Hepatocyte (in vitro differentiated cells): ENCODE results near the gene KIF3B.

Experiments used
- CTCF ChIP-seq: fragments of 200-600 bp; sonication (generic); IDR thresholded peaks from 2 replicates; pipeline ENCODE4 v1.5.1; 2016; ENCODE audit warnings: antibody characterized with exemption, mild to moderate bottlenecking; ENCODE audit not compliant: poor library complexity
- EZH2 ChIP-seq: fragments of 200-600 bp; sonication (generic); IDR thresholded peaks from 2 replicates; pipeline ENCODE4 v1.6.1; 2016; ENCODE audit warnings: antibody characterized with exemption, mild to moderate bottlenecking, borderline replicate concordance
- EZH2phosphoT487 ChIP-seq: fragments of 200-600 bp; sonication (generic); IDR thresholded peaks from one replicate; pipeline ENCODE4 v1.6.1; 2018; ENCODE audit warnings: antibody characterized with exemption, mild to moderate bottlenecking, low read depth, moderate library complexity; ENCODE audit not compliant: unreplicated experiment, severe bottlenecking

DNA sequence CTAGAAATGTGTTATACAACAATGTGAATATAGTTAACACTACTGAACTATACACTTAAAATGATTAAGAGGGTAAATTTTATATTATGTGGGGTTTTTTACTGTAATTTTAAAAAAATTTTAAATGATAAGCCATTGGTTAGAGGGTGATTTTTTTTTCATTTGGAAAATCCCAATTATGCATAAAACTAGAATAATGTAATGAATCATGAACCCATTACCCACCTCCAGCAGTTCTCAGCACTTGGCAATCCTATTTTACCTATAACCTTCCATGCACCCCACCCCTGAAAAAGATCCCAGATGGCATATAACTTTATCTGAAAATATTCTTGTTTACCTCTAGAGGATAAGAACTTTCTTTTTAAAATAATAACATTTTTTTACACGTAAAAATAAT, 13.7 kb downstream of the KIF3B start:
- no peak for TF ChIP-seq EZH2phosphoT487
- no peak for TF ChIP-seq CTCF
- TF ChIP-seq EZH2 = no peak
